Measurements from ENCODE around the gene NRCAM.

NRCAM gene

GRCh38 chr7:108253275-108254044, 202.8 kb downstream of the NRCAM start:
- no peaks in the 10 kb centered on the region for H3K9me3 ChIP-seq
- no peaks in the 10 kb centered on the region for H3K27me3 ChIP-seq
- no peaks in the 10 kb centered on the region for H3K4me1 ChIP-seq (ENCODE audit: control insufficient read depth in 1 of 2, insufficient read depth in 1 of 2, low read depth in 1 of 2, low read length in 1 of 2)
- H3K27ac ChIP-seq: no peak overlapping the region
- TF ChIP-seq CTCF (IDR thresholded peaks at IDR 0.05): no peak
- H3K36me3 ChIP-seq: no peaks in the 10 kb centered on the region
- no peak overlapping the region for H3K4me3 ChIP-seq (ENCODE audit: low read depth in 1 of 2, low read length in 1 of 2)

GRCh38 chr7:108252177-108252576, 204.1 kb downstream of the NRCAM start:
- Histone ChIP-seq H3K9me3 (no peaks in the 10 kb centered on the region), H3K4me3 (ENCODE audit: low read depth in 1 of 2, low read length in 1 of 2) (no peak overlapping the region), H3K27me3 (no peaks in the 10 kb centered on the region), H3K4me1 (ENCODE audit: control insufficient read depth in 1 of 2, insufficient read depth in 1 of 2, low read depth in 1 of 2, low read length in 1 of 2) (no peaks in the 10 kb centered on the region), H3K36me3 (no peaks in the 10 kb centered on the region), H3K27ac (no peak overlapping the region)
- TF ChIP-seq CTCF (IDR thresholded peaks at IDR 0.05): no peak

GRCh38 chr7:108251700-108252099, 204.5 kb downstream of the NRCAM start:
- no peak overlapping the region for H3K4me3 ChIP-seq (ENCODE audit: low read depth in 1 of 2, low read length in 1 of 2)
- no peaks in the 10 kb centered on the region for H3K36me3 ChIP-seq
- no peak overlapping the region for H3K27ac ChIP-seq
- no peaks in the 10 kb centered on the region for H3K4me1 ChIP-seq (ENCODE audit: control insufficient read depth in 1 of 2, insufficient read depth in 1 of 2, low read depth in 1 of 2, low read length in 1 of 2)
- no peaks in the 10 kb centered on the region for H3K27me3 ChIP-seq
- no peak for TF ChIP-seq CTCF (IDR thresholded peaks at IDR 0.05)
- H3K9me3 ChIP-seq: no peaks in the 10 kb centered on the region

GRCh38 chr7:108249453-108249852, 206.8 kb downstream of the NRCAM start:
- H3K27me3 ChIP-seq: no peaks in the 10 kb centered on the region
- no peak overlapping the region for H3K4me3 ChIP-seq (ENCODE audit: low read depth in 1 of 2, low read length in 1 of 2)
- no peaks in the 10 kb centered on the region for H3K9me3 ChIP-seq
- no peak for TF ChIP-seq CTCF (IDR thresholded peaks at IDR 0.05)
- H3K4me1 ChIP-seq (ENCODE audit: control insufficient read depth in 1 of 2, insufficient read depth in 1 of 2, low read depth in 1 of 2, low read length in 1 of 2): no peaks in the 10 kb centered on the region
- no peak overlapping the region for H3K27ac ChIP-seq
- no peaks in the 10 kb centered on the region for H3K36me3 ChIP-seq

- no peaks in the 10 kb centered on the region for H3K9me3 ChIP-seq
- H3K36me3 ChIP-seq: no peaks in the 10 kb centered on the region
- H3K27ac ChIP-seq: no peak overlapping the region
- no peak for TF ChIP-seq CTCF (IDR thresholded peaks at IDR 0.05)
- H3K4me3 ChIP-seq (ENCODE audit: low read depth in 1 of 2, low read length in 1 of 2): no peak overlapping the region
- no peaks in the 10 kb centered on the region for H3K27me3 ChIP-seq
- H3K4me1 ChIP-seq (ENCODE audit: control insufficient read depth in 1 of 2, insufficient read depth in 1 of 2, low read depth in 1 of 2, low read length in 1 of 2): no peaks in the 10 kb centered on the region
Observed at GRCh38 chr7:108248821-108249220, 207.4 kb downstream of the NRCAM start.
